SW480 (cell line): ENCODE measurements around the gene CDC42BPB.
"Not testable (repeated sequence)": the region's sequence is repeated elsewhere in the genome, so short reads cannot be mapped to it uniquely, and the experiment has no call there.

ENCODE experiments used
- DNase-seq: peaks from one replicate; pipeline ENCODE4 v3.0.0-alpha.2; 2016; ENCODE audit warnings: low spot score

Gene CDC42BPB

DNA sequence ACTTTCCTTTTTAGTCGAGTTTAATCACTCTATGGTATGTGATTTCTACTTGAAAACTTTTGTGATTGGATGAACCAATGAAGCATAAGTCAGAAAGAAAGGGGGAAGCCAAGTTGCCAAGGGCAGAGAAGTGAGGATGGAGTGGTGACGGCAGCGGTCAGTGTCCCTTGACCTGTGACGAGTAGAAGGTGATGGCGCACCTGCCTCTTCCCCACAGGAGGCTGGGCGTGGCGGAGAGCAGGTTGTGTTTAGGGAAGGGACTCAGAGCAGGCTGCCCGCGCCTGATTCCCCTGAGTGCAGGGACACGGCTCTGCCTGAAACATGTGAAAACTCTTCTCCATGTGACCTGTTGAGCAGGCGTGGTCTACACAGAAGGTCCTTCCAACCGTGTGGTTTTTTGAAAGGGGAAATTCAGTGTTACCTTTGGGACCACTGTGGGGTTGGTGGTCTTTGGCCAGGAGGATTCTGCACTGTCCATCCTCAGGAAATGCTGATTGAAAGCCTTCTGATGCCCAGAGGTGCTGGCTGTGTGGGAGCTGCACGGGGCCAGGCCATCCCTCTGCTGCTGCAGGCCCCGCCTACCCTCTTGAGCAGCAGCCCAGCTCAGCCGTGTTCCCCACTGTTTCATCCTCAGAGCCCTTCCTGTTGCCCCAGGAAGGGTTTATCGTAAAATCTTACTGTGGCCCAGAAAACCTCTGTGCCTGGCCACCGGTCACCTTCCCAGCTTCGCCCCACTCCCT lies 158.4 kb downstream of the CDC42BPB start:
- no peak for DNase-seq

DNA sequence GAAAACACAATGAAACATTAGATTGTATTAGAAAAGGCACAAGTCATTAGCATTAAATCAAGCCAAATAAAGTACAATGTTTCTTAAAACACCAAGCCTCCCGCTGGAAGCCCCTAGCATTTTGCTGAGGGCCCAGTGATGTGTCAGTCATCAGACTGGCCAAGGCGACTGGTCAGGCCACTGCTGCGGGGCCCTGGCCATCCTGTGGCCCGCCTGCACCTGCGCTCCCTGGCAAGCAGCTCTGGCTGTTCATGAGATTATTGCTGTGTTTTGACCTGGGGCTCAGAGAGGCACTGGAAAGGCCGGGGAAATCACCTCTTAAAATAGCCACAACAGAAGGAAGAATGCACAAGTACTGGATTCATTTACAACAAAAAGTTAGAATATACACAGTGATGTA lies 159.1 kb downstream of the CDC42BPB start:
- no peak for DNase-seq

GRCh38 chr14:102897299-102898027 lies 159.9 kb downstream of the CDC42BPB start:
- DNase-seq: no peak

- DNase-seq: not testable (repeated sequence)
Observed at GRCh38 chr14:102896735-102897134, 160.6 kb downstream of the CDC42BPB start.

DNA sequence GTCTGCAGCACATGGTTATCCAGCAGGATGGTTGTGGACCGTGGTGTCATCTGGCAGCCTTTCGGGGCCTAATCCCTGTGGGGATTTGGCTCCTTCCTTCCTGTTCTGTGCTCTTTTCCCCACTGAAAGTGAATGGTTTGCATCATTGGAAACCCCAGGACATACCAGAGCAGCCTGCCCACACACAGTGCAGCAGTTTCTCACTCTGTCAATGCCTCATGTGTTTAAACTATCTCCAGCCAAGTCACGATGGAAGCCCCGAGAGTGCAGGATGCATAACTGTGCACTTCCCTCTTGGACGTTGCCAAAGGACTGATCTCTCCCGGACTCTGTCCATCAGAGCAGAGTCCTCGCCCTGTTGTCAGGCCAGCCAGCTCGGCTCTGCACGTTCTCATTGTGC lies 163.9 kb downstream of the CDC42BPB start:
- DNase-seq: no peak

GRCh38 chr14:102892651-102893050 lies 164.7 kb downstream of the CDC42BPB start:
- DNase-seq: no peak

- DNase-seq: no peak
Observed at GRCh38 chr14:102891556-102891955, 165.8 kb downstream of the CDC42BPB start.

- DNase-seq: no peak
Observed at GRCh38 chr14:102891111-102891510, 166.2 kb downstream of the CDC42BPB start.

DNA sequence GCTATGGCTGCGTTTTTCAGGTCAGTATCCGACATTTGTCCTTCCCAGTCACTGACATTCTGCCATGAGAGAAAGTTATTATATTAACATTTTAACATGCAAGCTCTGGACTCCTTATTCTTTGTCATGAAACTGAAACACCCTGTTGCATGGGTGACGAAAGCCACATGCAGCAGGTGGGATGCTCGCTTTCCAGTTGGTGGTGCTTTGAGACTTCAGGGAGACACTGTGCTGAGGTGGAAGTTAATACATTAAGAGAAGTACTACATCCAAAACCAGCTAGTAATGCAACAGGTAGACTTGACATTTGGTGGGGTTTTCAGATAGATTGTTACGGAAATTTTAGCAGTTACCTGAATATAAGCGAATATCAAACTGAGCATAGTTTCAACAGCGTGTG lies 167.7 kb downstream of the CDC42BPB start:
- DNase-seq: no peak

- no peak for DNase-seq
Observed at GRCh38 chr14:102888748-102889147, 168.6 kb downstream of the CDC42BPB start.

- no peak for DNase-seq
Observed at GRCh38 chr14:102885737-102886447, 171.5 kb downstream of the CDC42BPB start.

- no peak for DNase-seq
Observed at GRCh38 chr14:102883554-102883953, 173.8 kb downstream of the CDC42BPB start.

- DNase-seq: no peak
Observed at GRCh38 chr14:102883089-102883541, 174.2 kb downstream of the CDC42BPB start.
